Testis (tissue), 2 donors: ENCODE measurements around the gene CASR.

ENCODE experiments used
- POLR2A ChIP-seq: fragments of 450-650 bp; IDR thresholded peaks from one replicate; pipeline ENCODE4 v1.6.1; 2017; ENCODE audit warnings: antibody characterized with exemption, mild to moderate bottlenecking, moderate library complexity
- TF ChIP-seq, protein P1 (sequence below), 3 experiments: fragments of 450-650 bp in 2 of 3; fragments of 200-600 bp in 1 of 3; sonication (generic) in 1 of 3; IDR thresholded peaks; one replicate each; pipeline ENCODE4 v1.5.1; 2016 to 2019; ENCODE audit warnings: antibody characterized with exemption in 3 of 3, mild to moderate bottlenecking in 2 of 3, moderate library complexity in 1 of 3

DNA sequence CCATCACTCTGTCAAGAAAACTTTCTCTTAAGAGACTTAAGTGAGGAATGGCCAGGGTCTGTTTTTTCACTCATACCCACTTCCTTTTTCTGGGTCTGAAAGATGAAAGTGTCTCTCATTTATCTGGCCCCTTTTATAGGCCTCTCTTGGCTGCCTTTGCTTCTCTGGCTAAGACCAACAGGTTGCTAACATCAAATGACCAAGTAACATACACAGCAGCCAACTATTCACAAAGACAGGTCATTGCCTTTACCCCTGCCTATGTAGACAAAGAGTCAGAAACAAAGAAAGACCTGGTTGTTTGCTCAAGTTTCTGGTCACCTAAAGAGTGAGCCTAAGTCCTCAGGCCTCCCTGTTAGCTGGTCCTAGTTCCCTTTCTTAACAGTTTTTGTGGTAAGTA is 117.6 kb downstream of the CASR start:
- TF ChIP-seq, protein P1, sequence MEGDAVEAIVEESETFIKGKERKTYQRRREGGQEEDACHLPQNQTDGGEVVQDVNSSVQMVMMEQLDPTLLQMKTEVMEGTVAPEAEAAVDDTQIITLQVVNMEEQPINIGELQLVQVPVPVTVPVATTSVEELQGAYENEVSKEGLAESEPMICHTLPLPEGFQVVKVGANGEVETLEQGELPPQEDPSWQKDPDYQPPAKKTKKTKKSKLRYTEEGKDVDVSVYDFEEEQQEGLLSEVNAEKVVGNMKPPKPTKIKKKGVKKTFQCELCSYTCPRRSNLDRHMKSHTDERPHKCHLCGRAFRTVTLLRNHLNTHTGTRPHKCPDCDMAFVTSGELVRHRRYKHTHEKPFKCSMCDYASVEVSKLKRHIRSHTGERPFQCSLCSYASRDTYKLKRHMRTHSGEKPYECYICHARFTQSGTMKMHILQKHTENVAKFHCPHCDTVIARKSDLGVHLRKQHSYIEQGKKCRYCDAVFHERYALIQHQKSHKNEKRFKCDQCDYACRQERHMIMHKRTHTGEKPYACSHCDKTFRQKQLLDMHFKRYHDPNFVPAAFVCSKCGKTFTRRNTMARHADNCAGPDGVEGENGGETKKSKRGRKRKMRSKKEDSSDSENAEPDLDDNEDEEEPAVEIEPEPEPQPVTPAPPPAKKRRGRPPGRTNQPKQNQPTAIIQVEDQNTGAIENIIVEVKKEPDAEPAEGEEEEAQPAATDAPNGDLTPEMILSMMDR (IDR thresholded peaks at IDR 0.05), result no peak
- no peak for TF ChIP-seq POLR2A
